SH-SY5Y (cell line): ENCODE results near the gene RPS6KA2.

Experiments used
- GATA2 ChIP-seq: IDR thresholded peaks from 2 replicates; pipeline ENCODE4 v1.6.1; 2011; ENCODE audit warnings: mild to moderate bottlenecking, low read depth, low read length
- GATA3 ChIP-seq: IDR thresholded peaks from 2 replicates; pipeline ENCODE4 v1.6.1; 2011; ENCODE audit warnings: low read depth, mild to moderate bottlenecking, low read length, moderate library complexity

The RPS6KA2 gene

GRCh38 chr6:166646716-166647115 lies 19.7 kb upstream of the RPS6KA2 start:
- TF ChIP-seq GATA3 = no peak
- TF ChIP-seq GATA2 = no peak

DNA sequence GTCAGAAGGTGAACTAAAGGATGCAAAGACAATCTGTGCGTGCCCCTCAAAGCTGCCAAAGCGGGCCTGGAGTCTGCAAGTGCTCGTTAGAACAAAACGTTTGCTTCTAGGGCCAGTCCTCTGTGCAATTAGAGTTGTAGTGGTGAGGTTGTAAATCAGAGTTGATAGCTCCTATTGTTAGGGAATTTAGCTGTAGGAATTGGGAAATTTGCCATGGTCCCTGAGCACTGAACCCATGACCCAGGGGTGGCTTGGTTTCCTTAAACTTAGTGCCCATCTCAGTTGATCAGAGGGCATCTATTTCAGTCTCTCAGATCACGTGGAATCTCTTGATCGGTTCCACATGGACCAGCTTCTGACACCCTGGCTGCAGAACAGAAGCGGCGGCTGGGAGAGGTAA lies 18.8 kb upstream of the RPS6KA2 start:
- no peak for TF ChIP-seq GATA2
- no peak for TF ChIP-seq GATA3

- no peak for TF ChIP-seq GATA2
- no peak for TF ChIP-seq GATA3
These were observed 17.6 kb upstream of the RPS6KA2 start for GRCh38 chr6:166644681-166645080.

DNA sequence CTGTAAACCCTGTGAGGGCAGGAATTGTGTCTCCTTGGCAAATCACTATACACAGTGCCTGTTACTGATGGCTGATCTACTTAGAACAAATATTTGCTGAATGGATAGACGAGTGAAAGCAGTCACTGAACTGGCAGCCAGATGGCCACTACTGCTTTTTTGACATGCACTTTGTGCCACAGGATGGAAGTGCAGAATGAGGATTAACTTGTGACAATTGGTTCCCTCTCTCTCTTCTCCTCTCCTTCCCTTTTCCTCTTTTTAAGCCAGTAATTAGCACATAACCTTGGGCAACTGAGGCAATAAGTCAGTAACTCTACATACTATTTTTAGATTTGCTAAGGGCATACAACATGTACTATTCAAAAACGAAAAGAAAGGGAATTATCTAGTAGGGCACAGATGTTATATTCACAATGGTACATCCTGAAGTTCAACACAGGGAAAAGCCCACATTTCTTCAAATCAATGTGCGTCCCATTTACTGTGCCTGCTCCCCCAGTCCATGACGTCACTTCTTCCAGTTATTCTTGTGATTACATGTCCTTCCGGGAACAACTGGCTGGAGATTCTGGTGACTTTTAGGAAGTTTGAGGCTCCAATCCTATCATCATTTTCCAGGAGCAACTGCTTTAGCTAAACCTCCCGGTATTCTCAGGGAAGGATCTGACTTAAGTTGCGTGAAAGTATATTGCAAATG lies 17.0 kb upstream of the RPS6KA2 start:
- TF ChIP-seq GATA3 = no peak
- TF ChIP-seq GATA2 = no peak

DNA sequence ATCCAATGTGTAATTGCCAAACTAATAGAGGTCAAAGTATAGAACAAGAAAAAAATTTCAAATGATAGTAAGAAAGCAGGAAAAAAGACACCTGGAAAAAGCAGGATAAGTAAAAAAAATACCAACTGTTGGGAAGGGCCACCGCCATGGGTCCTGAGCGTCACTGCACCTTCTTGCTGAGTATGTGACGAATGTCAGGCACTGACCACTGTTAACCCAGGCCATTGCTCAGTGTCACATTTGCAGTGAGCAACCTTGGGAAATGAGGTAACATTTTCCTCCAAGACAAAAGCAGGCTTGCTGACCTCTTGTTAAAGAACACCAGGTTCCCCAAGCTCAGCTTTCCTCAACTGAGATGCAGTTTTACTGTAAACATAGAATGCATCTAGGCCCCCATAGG lies 15.6 kb upstream of the RPS6KA2 start:
- no peak for TF ChIP-seq GATA3
- TF ChIP-seq GATA2 = no peak

DNA sequence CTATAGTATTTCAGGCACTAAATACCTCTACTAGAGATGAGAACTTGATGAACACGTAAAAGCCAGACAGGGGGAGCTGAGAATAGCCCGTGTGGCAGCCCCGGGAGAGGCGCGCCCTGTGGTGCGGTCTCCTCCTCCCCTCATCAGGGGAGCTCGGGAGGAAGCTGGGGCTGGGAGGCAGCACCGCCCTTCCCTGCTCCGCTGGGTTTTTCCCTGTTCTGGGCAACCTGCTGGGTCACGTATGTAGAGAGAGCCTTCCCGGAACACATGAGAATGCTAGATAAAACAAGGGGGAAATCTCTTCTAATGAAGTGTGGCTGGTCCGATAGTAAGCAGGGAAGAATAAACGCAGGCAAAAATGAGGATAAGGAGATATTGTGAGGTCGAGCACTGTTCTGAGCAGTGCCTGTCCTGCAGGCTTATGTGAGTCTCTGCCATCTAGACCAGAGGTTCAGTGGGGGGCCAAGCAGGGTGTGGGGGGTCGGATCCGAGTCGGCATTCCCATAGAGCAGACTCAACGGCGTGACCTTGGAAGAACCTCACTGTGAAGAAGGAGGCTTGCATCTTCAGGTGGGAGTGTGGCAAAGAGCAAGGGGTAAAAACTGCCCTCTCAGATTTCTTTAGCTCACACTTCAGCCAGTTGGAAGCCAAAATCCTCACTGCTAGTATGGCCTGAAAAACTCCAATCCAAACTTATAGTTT lies 13.4 kb upstream of the RPS6KA2 start:
- no peak for TF ChIP-seq GATA2
- no peak for TF ChIP-seq GATA3

DNA sequence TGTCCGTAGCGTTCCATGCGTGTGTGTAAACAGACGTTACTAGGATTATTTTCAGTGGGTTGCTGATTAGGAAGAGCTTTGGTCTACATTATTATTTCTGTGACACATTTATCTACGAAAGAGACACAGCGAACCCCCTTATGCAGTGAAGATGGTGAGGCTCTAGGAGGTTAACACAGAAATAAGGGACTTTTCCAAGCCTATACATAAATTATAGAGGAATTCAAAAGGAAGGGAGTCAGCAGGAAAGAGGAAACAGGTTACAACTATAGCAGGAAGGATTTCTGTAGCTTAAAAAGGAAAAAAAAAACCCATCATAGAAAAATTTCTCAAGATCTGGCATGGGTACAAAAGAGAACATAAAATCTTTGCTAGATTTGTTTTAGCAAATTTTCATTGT lies 12.9 kb upstream of the RPS6KA2 start:
- no peak for TF ChIP-seq GATA2
- no peak for TF ChIP-seq GATA3

DNA sequence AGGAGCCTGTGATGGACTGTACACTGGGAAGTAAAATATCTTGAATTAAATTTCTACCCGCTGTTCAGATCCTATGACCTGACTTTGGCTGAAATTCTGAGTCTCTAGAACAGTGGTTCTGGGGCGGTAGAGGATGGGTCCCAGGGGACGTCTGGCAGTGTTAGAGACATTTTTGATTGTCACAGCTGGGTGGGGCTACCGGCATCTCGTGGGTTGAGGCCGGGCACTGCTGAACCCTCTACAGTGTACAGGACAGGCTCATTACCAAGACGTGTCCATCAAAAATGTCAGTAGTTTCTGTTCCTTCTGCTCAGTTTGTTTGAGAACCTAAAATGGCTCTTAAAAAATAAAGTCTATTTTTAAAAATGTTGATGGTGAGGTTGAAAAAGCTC lies 11.5 kb upstream of the RPS6KA2 start:
- TF ChIP-seq GATA2 = no peak
- no peak for TF ChIP-seq GATA3

DNA sequence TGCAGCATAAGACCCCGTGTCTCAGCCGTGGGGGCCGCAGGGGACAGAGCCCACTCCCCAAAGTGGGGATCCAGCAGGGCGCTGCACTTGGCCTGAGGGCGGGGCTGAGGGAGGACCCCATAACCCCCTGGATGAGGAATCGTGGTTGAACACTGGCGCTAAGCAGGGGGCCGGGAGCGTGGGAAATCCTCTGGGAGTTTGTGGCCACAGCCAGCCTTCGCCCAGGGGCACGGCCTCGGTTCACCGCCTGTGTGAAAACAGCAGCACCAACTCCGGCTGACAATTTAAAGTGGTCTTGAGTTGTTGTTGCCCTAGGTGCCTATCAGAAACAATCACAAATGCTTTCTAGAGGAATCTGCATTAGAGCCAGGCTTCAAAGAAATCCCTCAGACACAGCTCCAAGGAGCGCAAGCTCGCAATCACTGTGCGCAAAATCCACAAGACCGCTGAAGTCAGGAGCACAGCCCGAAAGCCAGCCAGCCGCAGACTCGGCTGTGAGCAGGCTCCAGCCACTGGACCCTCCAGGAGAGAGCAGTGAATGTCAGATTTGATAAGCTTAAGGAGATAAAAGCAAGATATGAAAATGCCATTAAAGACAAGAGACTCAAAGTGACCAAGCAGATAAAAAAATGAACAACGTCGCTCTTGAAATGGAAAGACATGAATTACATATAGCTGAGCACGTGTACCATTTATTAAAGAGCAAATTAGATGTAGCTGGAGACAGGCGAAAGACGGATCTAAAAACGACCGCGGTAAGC lies 10.9 kb upstream of the RPS6KA2 start:
- no peak for TF ChIP-seq GATA2
- no peak for TF ChIP-seq GATA3

DNA sequence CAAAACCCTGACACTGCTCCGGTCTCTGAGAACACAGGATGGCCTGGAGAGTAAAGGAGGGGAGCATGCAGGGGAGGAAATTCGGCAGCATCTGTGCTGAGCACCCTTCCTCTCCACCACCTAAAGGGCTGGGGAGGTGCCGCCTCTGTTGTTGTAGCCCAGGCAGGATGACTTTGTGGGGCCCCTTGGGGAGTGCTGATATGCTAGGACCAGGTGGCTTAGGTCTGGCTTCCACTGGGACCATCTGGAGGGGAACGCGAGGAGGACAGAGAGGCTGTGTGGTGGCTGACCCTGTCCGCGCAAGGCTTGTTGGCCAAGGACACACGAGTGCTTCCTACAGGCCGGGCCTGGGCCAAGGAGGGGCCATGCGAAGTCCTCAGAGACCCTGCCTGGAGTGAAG lies 9.9 kb upstream of the RPS6KA2 start:
- TF ChIP-seq GATA3 (no peak), GATA2 (no peak)

DNA sequence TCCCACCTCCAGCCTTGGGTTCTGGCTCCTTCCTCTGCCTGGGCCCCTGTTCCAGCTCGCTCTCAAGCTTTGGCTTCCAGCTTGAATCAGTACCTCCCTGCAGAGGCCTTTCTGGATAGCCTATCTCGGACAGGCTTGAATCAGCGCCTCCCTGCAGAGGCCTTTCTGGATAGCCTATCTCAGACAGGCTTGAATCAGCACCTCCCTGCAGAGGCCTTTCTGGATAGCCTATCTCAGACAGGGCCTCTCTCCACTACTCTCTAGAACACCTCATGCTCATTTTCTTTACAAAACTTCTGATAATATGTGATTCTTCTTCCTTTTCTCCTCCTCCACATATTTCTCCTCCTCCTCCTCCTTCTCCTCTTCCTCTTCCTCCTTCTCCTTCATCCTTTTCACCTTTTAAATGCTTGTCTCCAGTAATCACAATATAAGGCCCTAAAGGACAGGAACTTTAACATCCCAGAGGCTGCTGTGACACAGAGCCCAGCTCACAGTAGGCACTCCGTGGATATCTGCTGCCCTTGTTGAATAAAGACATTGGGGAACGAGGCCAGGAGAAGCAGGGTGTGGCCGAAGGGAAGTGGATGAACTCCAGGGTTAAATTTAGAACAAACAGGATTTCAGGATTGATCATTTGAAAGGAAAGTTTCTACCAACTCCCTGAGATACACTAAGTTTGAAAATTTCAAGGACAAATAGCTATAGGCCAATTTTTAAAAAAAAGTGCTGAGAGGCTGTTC lies 9.3 kb upstream of the RPS6KA2 start:
- TF ChIP-seq GATA3 (no peak), GATA2 (no peak)

DNA sequence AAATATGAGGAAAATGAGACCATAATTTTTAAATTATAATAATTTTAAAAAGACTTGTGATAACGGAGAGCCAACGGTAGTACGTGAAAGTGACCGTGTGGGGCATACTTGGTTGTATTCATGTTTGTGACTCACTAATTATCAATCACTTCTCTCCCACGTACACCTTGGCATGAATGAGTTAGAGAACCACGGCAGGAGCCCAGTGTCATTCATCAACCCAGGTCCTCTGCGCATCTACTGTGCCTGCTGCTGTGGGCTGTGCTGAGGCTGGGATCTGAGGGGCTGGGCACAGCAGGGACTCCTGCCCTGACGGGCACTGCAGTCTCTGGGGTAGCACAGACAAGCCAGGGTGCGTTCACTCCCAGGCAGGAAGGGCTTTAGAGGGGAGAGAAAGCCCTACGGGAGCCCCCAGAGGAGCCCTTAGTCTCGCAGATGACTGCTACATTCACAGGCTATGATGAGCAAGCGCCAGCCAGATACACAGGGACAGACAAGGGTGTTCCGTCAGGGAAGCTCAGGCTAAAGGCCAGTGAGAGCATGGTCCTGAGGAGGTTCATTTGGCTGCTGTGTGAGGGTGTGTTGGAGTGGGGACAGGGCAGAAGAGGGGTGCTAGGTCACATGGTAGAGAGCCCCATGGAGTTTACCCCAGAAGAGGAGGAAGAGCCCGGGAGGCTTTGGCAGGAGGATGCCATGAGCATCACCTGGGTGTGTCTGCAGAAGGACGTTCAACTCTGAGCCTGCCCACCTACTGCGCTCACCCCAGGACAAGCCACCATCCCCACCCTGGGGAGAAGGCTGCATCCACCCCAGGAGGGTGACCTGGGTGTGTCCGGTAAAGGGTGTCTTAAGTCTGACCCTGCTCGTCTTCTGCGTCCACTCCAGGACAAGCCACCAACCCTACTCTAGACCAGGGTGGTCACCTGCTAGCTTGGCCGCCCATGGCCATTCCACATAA lies 8.2 kb upstream of the RPS6KA2 start:
- no peak for TF ChIP-seq GATA2
- no peak for TF ChIP-seq GATA3
